ENCODE measurements around the gene CCDC127. TPM values are rescaled to one million over a fixed set of nuclear protein-coding genes. Genes with fewer than 3 reads are reported as not detected.
A peak's percentile ranks its signal among the peaks of the same experiment; 100 is the strongest.

The CCDC127 gene
- total RNA-seq, 1 experiment from 2014 or later: 24.1 TPM

- no peaks in the 10 kb centered on the region for H3K4me1 ChIP-seq (replicated peaks; ENCODE audit: insufficient read depth)
- no peak for DNase-seq
- BruUV-seq (replicated peaks): no TSS peak
- H3K4me3 ChIP-seq: no peak overlapping the region
- no peaks in the 10 kb centered on the region for H4K20me1 ChIP-seq (ENCODE audit: insufficient read depth)
- H3K9me2 ChIP-seq (ENCODE audit: insufficient read depth): no peaks in the 10 kb centered on the region
- POLR2A ChIA-PET (ENCODE audit: unreplicated experiment): no interaction called here
- no peak overlapping the region for H3K27ac ChIP-seq
- peaks cover 98% of the 10 kb centered on the region for H3K27me3 ChIP-seq (ENCODE audit: insufficient read depth, low read depth)
- H2AFZ ChIP-seq: no peak overlapping the region
- intact Hi-C loops (cut with micrococcal nuclease; ENCODE audit: unreplicated experiment): no loop called here
- H3K36me3 ChIP-seq (ENCODE audit: low read depth): no peaks in the 10 kb centered on the region
- H3K79me2 ChIP-seq (ENCODE audit: low read depth): no peaks in the 10 kb centered on the region
- no peak overlapping the region for H3K4me2 ChIP-seq
- no peaks in the 10 kb centered on the region for H3F3A ChIP-seq (ENCODE audit: insufficient read depth, low read depth)
- CTCF ChIA-PET: no interaction called here
- H3K9me3 ChIP-seq (ENCODE audit: insufficient read depth, low read depth): no peaks in the 10 kb centered on the region
- TF ChIP-seq CTCF (conservative IDR thresholded peaks at IDR 0.05) (no peak), EZH2 (IDR thresholded peaks at IDR 0.05; ENCODE audit: low read depth) (no peak)
These were observed 63.1 kb downstream of the CCDC127 start for GRCh38 chr5:154826-155225.

GRCh38 chr5:154236-154635, 63.7 kb downstream of the CCDC127 start:
- TF ChIP-seq CTCF (conservative IDR thresholded peaks at IDR 0.05) (no peak), EZH2 (IDR thresholded peaks at IDR 0.05; ENCODE audit: low read depth) (no peak)
- ChIA-PET POLR2A (ENCODE audit: unreplicated experiment) (no interaction called here), CTCF (no interaction called here)
- Histone ChIP-seq H3K36me3 (ENCODE audit: low read depth) (no peaks in the 10 kb centered on the region), H3K27ac (no peak overlapping the region), H3F3A (ENCODE audit: insufficient read depth, low read depth) (no peaks in the 10 kb centered on the region), H4K20me1 (ENCODE audit: insufficient read depth) (no peaks in the 10 kb centered on the region), H3K4me3 (no peak overlapping the region), H3K27me3 (ENCODE audit: insufficient read depth, low read depth) (peaks cover 94% of the 10 kb centered on the region), H3K9me3 (ENCODE audit: insufficient read depth, low read depth) (no peaks in the 10 kb centered on the region), H2AFZ (no peak overlapping the region), H3K4me2 (no peak overlapping the region), H3K4me1 (replicated peaks; ENCODE audit: insufficient read depth) (no peaks in the 10 kb centered on the region), H3K9me2 (ENCODE audit: insufficient read depth) (no peaks in the 10 kb centered on the region), H3K79me2 (ENCODE audit: low read depth) (no peaks in the 10 kb centered on the region)
- no peak for DNase-seq
- no TSS peak for BruUV-seq (replicated peaks)
- intact Hi-C loops (cut with micrococcal nuclease; ENCODE audit: unreplicated experiment): no loop called here

GRCh38 chr5:153256-153655, 64.7 kb downstream of the CCDC127 start:
- Histone ChIP-seq H4K20me1 (ENCODE audit: insufficient read depth) (no peaks in the 10 kb centered on the region), H3K36me3 (ENCODE audit: low read depth) (no peaks in the 10 kb centered on the region), H3K4me1 (replicated peaks; ENCODE audit: insufficient read depth) (no peaks in the 10 kb centered on the region), H3K4me3 (no peak overlapping the region), H3K27me3 (ENCODE audit: insufficient read depth, low read depth) (peaks cover 88% of the 10 kb centered on the region), H3K79me2 (ENCODE audit: low read depth) (no peaks in the 10 kb centered on the region), H2AFZ (no peak overlapping the region), H3K9me2 (ENCODE audit: insufficient read depth) (no peaks in the 10 kb centered on the region), H3K4me2 (0 out of 2 replicates have a peak overlapping the region, but pooled peaks have one; percentile 4), H3F3A (ENCODE audit: insufficient read depth, low read depth) (no peaks in the 10 kb centered on the region), H3K9me3 (ENCODE audit: insufficient read depth, low read depth) (no peaks in the 10 kb centered on the region), H3K27ac (no peak overlapping the region)
- BruUV-seq (replicated peaks): no TSS peak
- POLR2A ChIA-PET (ENCODE audit: unreplicated experiment): interaction anchor here (0.7 kb wide), 1 partner anchor 10 kb away, joined by 14 read pairs; no protein-coding TSS in a partner anchor
- TF ChIP-seq EZH2 (IDR thresholded peaks at IDR 0.05; ENCODE audit: low read depth) (no peak), CTCF (conservative IDR thresholded peaks at IDR 0.05) (no peak)
- intact Hi-C loops (cut with micrococcal nuclease; ENCODE audit: unreplicated experiment): no loop called here
- no peak for DNase-seq
- CTCF ChIA-PET: no interaction called here

All from PC-9 (cell line).